OCI-LY7 (cell line): ENCODE results near the gene GNAO1. TPM values are rescaled to one million over a fixed set of nuclear protein-coding genes. Genes with fewer than 3 reads are reported as not detected.

Source experiments
- BruUV-seq: library from RNA; stranded (reverse); fragments of 400-500 nt; replicated peaks from 2 replicates; lab custom pipeline; 2021; lab: Mats Ljungman, UMichigan
- CTCF ChIA-PET: fragments of 300-600 bp; sonication (Branson Sonifier 250); formaldehyde crosslinking; loops from one replicate; lab custom pipeline; 2022; ENCODE audit warnings: antibody characterized with exemption; ENCODE audit not compliant: unreplicated experiment; lab: Charles Lee
- POLR2A ChIA-PET: fragments of 300-600 bp; sonication (Branson Sonifier 250); formaldehyde crosslinking; loops from one replicate; lab custom pipeline; 2022; ENCODE audit warnings: antibody characterized with exemption; lab: Charles Lee
- DNase-seq: peaks from one replicate; pipeline ENCODE4 v3.0.0-alpha.2; 2015; ENCODE audit warnings: low spot score
- H2AFZ ChIP-seq: fragments of 200-600 bp; sonication (generic), shearing (Covaris generic); 2 replicates; pipeline ENCODE4 v1.6.1; 2014; ENCODE audit warnings: mild to moderate bottlenecking, antibody characterized with exemption, low read length, moderate library complexity
- H3K27ac ChIP-seq: fragments of 200-600 bp; sonication (generic); 2 replicates; pipeline ENCODE4 v1.5.1; 2014; ENCODE audit warnings: mixed run types, low read depth, mild to moderate bottlenecking, moderate library complexity, low read length, inconsistent platforms; ENCODE audit not compliant: poor library complexity, severe bottlenecking
- H3K36me3 ChIP-seq: fragments of 200-600 bp; sonication (generic); 2 replicates; pipeline ENCODE4 v1.6.1; 2014; ENCODE audit warnings: mild to moderate bottlenecking, antibody characterized with exemption, low read length, moderate library complexity, mixed read lengths; ENCODE audit not compliant: insufficient read depth
- H3K4me1 ChIP-seq: fragments of 200-600 bp; sonication (generic); 2 replicates; pipeline ENCODE4 v1.5.1; 2014; ENCODE audit warnings: mild to moderate bottlenecking, low read length; ENCODE audit not compliant: insufficient read depth, poor library complexity, severe bottlenecking
- H3K4me2 ChIP-seq: fragments of 200-600 bp; sonication (generic); 2 replicates; pipeline ENCODE4 v1.6.1; 2014; ENCODE audit warnings: mild to moderate bottlenecking, low read length
- H3K4me3 ChIP-seq: fragments of 200-600 bp; sonication (generic); 2 replicates; pipeline ENCODE4 v1.5.1; 2014; ENCODE audit warnings: mild to moderate bottlenecking, low read depth, low read length; ENCODE audit not compliant: poor library complexity, severe bottlenecking
- H3K79me2 ChIP-seq: fragments of 200-600 bp; sonication (generic); 2 replicates; pipeline ENCODE4 v1.6.1; 2016; ENCODE audit warnings: low read depth, mild to moderate bottlenecking, low read length, moderate library complexity, mixed read lengths; ENCODE audit not compliant: insufficient read depth
- H3K9me2 ChIP-seq: fragments of 200-600 bp; sonication (generic); 2 replicates; pipeline ENCODE4 v1.6.1; 2016; ENCODE audit warnings: mild to moderate bottlenecking, low read length, mixed read lengths; ENCODE audit not compliant: insufficient read depth
- H3K9me3 ChIP-seq: fragments of 200-600 bp; sonication (generic); 2 replicates; pipeline ENCODE4 v1.6.1; 2014; ENCODE audit warnings: mild to moderate bottlenecking, mixed run types, low read length, mixed read lengths
- H4K20me1 ChIP-seq: fragments of 200-600 bp; sonication (generic); 2 replicates; pipeline ENCODE4 v1.6.1; 2014; ENCODE audit warnings: mild to moderate bottlenecking, antibody characterized with exemption, low read length, moderate library complexity, mixed read lengths; ENCODE audit not compliant: insufficient read depth
- EZH2phosphoT487 ChIP-seq: fragments of 200-600 bp; sonication (generic); IDR thresholded peaks from 2 replicates; pipeline ENCODE4 v1.6.1; 2018; ENCODE audit warnings: low read depth, borderline replicate concordance, mild to moderate bottlenecking, mixed run types, antibody characterized with exemption, low read length, moderate library complexity, mixed read lengths
- intact Hi-C: fragments of 100-400 bp; cut with micrococcal nuclease; formaldehyde crosslinking; loops from one replicate; pipeline ENCODE4 v1.10.0; 2022; ENCODE audit not compliant: unreplicated experiment
- total RNA-seq, 2 experiments: library from RNA; depleted of rRNA in 1 of 2; stranded (reverse); fragments of >200 nt in 1 of 2; shearing (Covaris generic) in 1 of 2; gene quantifications; 2 replicates each; pipeline ENCODE4 v1.2.3, GENCODE V29; 2014 to 2022
- TF ChIP-seq, protein P1 (sequence below): fragments of 200-600 bp; sonication (generic); conservative IDR thresholded peaks from 2 replicates; pipeline ENCODE4 v1.5.1; 2014; ENCODE audit warnings: mild to moderate bottlenecking, antibody characterized with exemption, low read length, moderate library complexity, mixed read lengths

GNAO1 gene
- total RNA-seq, 2 experiments from 2014 or later = not detected

DNA sequence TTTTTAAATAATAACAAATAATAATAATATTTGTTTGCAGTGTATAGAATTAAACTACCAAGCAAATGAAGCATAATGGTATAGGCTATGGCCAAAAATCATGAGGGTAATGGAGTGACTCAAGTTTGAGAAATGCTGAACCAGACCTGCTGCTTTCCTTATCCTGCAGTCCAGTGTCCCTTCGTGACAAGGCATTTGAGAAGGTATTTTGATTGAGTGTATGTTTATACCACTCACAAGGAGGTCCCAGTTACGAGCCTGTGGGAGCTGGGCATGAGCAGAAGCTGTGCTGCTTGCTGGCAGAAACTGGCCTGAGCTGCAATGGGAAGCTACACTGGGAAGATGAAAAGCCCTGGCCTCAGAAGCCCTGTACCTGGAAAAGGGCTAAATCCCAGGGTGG is 50.3 kb downstream of the GNAO1 start:
- no peak for TF ChIP-seq EZH2phosphoT487
- TF ChIP-seq, protein P1, sequence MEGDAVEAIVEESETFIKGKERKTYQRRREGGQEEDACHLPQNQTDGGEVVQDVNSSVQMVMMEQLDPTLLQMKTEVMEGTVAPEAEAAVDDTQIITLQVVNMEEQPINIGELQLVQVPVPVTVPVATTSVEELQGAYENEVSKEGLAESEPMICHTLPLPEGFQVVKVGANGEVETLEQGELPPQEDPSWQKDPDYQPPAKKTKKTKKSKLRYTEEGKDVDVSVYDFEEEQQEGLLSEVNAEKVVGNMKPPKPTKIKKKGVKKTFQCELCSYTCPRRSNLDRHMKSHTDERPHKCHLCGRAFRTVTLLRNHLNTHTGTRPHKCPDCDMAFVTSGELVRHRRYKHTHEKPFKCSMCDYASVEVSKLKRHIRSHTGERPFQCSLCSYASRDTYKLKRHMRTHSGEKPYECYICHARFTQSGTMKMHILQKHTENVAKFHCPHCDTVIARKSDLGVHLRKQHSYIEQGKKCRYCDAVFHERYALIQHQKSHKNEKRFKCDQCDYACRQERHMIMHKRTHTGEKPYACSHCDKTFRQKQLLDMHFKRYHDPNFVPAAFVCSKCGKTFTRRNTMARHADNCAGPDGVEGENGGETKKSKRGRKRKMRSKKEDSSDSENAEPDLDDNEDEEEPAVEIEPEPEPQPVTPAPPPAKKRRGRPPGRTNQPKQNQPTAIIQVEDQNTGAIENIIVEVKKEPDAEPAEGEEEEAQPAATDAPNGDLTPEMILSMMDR = no peak
- H2AFZ ChIP-seq = no peak overlapping the region
- no TSS peak for BruUV-seq
- no peaks in the 10 kb centered on the region for H3K4me1 ChIP-seq
- CTCF ChIA-PET = no interaction called here
- no peaks in the 10 kb centered on the region for H3K79me2 ChIP-seq
- H3K9me2 ChIP-seq = no peaks in the 10 kb centered on the region
- no peak for DNase-seq
- H3K4me2 ChIP-seq = no peak overlapping the region
- no peak overlapping the region for H3K27ac ChIP-seq
- no peaks in the 10 kb centered on the region for H4K20me1 ChIP-seq
- no peaks in the 10 kb centered on the region for H3K36me3 ChIP-seq
- H3K9me3 ChIP-seq = no peaks in the 10 kb centered on the region
- POLR2A ChIA-PET = interaction anchor here (0.6 kb wide), 1 partner anchor 465 kb away, joined by 7 read pairs; no protein-coding TSS in a partner anchor
- intact Hi-C loops = no loop called here
- no peak overlapping the region for H3K4me3 ChIP-seq

DNA sequence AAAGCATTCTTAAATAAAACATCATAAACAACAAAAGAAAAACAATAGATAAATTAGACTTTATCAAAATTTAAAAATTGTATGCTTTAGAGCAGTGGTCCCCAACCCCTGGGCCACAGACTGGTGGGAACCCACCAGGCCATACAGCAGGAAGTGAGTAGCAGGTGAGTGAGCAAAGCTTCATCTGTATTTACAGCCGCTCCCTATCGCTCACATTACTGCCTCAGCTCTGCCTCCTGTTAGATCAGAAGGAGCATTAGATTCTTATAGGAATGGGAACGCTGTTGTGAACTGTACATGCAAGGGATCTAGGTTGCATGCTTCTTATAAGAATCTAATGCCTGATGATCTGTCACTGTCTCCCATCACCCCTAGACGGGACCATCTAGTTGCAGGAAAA is 51.5 kb downstream of the GNAO1 start:
- Histone ChIP-seq H3K4me3 (no peak overlapping the region), H3K36me3 (no peaks in the 10 kb centered on the region), H3K9me3 (no peaks in the 10 kb centered on the region), H2AFZ (no peak overlapping the region), H3K4me1 (no peaks in the 10 kb centered on the region), H3K79me2 (no peaks in the 10 kb centered on the region), H3K4me2 (no peak overlapping the region), H3K27ac (no peak overlapping the region), H3K9me2 (no peaks in the 10 kb centered on the region), H4K20me1 (no peaks in the 10 kb centered on the region)
- BruUV-seq = no TSS peak
- intact Hi-C loops = no loop called here
- DNase-seq = no peak
- POLR2A ChIA-PET = interaction anchor here (0.7 kb wide), 1 partner anchor 716 kb away, joined by 3 read pairs; no protein-coding TSS in a partner anchor
- CTCF ChIA-PET = no interaction called here
- TF ChIP-seq EZH2phosphoT487 = no peak
- TF ChIP-seq, protein P1 = no peak

DNA sequence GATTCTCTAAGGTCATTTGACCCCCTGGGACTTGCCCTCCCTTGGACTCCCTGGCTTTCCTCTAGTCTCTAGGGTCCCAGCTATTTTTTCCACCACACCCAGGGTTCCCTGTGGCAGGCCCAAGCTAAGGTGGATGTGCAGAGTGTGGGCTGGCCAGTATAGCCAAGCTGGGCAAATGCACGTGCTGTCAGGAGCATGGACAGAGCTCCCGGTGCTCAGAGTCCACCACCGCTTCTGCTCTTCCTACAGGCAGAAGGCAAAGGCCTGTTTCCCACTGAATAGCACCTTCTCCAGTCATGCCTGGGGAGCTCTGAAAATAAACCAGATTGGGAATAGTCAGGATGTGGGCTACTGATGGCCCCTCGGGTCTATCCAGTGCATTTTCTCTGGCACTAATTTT is 53.3 kb downstream of the GNAO1 start:
- no peaks in the 10 kb centered on the region for H3K79me2 ChIP-seq
- H2AFZ ChIP-seq = no peak overlapping the region
- H3K9me3 ChIP-seq = no peaks in the 10 kb centered on the region
- intact Hi-C loops = no loop called here
- H3K4me3 ChIP-seq = no peak overlapping the region
- no peak overlapping the region for H3K4me2 ChIP-seq
- ChIA-PET POLR2A (no interaction called here), CTCF (no interaction called here)
- no peaks in the 10 kb centered on the region for H3K4me1 ChIP-seq
- H3K36me3 ChIP-seq = no peaks in the 10 kb centered on the region
- H4K20me1 ChIP-seq = no peaks in the 10 kb centered on the region
- no peaks in the 10 kb centered on the region for H3K9me2 ChIP-seq
- no peak overlapping the region for H3K27ac ChIP-seq
- TF ChIP-seq, protein P1 = no peak
- TF ChIP-seq EZH2phosphoT487 = no peak
- BruUV-seq = no TSS peak
- no peak for DNase-seq
